Stimulated activated CD4-positive, alpha-beta T cell treated with anti-CD3 and anti-CD28 coated beads, Interleukin-1b, Interleukin-23, amount 100 ng/mL, for 4 hours (primary cell): ENCODE results near the gene DEDD.

ENCODE experiments used
- DNase-seq, 2 donors: peaks; one replicate each; pipeline ENCODE4 v3.0.0-alpha.2; 2020; ENCODE audit warnings: low read depth in 2 of 2

DEDD gene

DNA sequence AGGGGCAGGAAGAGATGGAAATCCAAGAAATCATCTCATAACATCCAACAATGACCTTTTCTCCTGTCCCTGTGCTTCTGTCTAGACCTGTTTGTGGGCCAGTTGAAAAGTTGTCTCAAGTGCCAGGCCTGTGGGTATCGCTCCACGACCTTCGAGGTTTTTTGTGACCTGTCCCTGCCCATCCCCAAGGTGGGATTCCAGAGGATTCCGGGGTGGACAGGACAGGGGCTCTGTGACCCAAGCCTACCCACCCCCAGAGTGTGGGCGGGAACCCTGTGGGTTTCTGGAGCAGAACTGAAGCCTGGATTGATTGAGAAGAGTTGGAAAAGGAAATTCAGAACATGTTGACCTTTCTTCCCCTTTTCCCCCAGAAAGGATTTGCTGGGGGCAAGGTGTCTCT, 31.3 kb upstream of the DEDD start:
- no peak for DNase-seq

DNA sequence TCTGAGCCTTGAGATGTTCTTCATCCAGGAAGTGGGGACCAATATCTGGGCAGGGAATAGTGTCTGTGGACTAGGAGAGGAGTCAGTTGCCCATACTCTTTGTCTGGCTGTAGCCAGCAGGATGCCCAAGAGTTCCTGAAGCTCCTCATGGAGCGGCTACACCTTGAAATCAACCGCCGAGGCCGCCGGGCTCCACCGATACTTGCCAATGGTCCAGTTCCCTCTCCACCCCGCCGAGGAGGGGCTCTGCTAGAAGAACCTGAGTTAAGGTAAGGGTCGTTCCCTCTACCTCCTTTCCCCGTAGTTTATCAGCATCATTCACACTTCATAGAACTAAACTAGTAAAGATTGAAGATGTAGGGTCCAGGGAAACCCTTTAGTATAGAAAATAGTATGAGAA, 30.3 kb upstream of the DEDD start:
- DNase-seq, result no peak

DNA sequence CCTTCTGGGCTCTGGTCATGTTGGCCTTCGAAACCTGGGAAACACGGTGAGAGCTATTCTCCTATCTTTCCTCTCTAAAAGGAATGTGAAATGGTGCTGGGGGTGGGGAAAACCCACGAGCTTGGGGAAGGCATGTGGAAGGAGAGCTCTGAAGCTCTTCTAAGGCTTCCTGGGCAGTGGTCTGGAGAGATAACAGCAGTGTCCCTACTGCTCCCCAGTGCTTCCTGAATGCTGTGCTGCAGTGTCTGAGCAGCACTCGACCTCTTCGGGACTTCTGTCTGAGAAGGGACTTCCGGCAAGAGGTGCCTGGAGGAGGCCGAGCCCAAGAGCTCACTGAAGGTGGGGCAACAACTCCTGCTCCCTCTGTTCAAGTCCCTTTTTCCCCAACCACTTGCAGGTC, 29.6 kb upstream of the DEDD start:
- no peak for DNase-seq

- DNase-seq, result no peak
These were observed 29.2 kb upstream of the DEDD start for GRCh38 chr1:161161652-161162051.

GRCh38 chr1:161160671-161161145, 28.2 kb upstream of the DEDD start:
- DNase-seq, result no peak

DNA sequence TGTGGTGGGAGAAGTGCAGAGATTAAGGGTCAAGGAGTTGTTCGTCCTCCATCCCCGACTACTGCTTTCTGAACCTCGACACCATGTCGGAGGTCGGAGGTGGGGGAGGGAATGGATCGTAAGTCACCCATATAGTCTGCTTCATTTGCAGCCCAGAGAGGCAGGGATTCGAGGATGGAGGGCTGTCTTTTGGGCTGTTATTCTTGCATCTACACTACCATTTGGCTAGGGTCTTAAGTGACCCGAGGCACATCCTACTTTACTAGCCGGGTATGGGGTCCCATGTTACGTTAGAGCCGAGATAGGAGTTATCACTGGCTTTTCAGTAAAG, 27.4 kb upstream of the DEDD start:
- no peak for DNase-seq

- DNase-seq, result peak; percentile 85 to 87
These were observed 26.8 kb upstream of the DEDD start, which contains the start of gene USP21 for GRCh38 chr1:161159087-161159912. USP21 (plus strand) TSS chr1:161159500; CDS start chr1:161160641, 1,141 bp downstream.

- no peak for DNase-seq
These were observed 26.0 kb upstream of the DEDD start for GRCh38 chr1:161158316-161159010.

- DNase-seq, result no peak
These were observed 25.4 kb upstream of the DEDD start for GRCh38 chr1:161157867-161158266.

DNA sequence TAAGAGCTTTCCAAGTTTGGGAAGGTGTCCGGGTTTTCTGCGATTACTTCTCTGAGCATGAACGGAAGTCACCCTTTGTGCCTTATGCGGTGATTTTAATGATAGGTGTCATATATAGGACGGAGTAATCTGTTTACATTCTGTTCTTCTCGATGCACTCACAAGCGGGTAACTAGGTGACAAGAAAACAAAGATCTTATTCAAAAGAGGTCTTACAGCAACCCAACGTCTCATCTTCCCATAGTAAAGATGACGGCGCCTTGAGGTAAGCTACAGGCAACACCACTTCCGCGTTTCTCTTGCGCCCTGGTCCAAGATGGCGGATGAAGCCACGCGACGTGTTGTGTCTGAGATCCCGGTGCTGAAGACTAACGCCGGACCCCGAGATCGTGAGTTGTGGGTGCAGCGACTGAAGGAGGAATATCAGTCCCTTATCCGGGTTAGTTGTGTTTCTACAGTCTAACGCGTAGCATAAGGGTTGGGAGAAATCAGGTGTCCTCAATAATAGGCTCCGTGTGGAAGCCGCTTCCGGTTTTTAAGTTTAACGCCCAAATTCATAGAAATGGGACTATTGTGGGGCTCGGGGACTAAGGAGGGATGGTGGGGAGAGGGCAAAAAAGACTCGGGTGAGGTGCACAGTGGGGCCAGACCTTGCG, 21.3 kb upstream of the DEDD start, which contains the start of gene UFC1:
UFC1 (plus strand) TSS at position 297 of the 656 bp plus-strand sequence; CDS start at position 317, 20 bp downstream.
- peak; percentile 56 to 67 for DNase-seq

DNA sequence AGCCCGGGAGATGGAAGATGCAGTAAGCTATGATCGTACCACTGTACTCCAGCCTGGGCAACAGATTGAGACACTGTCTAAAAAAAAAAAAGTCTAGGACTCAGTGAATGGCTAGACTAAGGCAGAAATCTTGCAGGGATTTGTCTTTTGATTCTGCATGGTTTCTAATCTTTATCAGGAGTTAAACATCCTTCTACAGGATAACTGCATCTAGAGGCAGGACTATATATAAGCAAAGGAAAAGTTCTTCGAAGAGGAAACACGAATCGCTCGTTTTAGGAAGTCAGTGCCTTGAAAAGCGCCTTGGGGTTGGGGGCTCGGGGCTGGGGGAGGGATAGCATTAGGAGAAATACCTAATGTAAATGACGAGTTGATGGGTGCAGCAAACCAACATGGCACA, 20.7 kb upstream of the DEDD start:
- no peak for DNase-seq

GRCh38 chr1:161145832-161146231, 13.4 kb upstream of the DEDD start:
- DNase-seq, result no peak

DNA sequence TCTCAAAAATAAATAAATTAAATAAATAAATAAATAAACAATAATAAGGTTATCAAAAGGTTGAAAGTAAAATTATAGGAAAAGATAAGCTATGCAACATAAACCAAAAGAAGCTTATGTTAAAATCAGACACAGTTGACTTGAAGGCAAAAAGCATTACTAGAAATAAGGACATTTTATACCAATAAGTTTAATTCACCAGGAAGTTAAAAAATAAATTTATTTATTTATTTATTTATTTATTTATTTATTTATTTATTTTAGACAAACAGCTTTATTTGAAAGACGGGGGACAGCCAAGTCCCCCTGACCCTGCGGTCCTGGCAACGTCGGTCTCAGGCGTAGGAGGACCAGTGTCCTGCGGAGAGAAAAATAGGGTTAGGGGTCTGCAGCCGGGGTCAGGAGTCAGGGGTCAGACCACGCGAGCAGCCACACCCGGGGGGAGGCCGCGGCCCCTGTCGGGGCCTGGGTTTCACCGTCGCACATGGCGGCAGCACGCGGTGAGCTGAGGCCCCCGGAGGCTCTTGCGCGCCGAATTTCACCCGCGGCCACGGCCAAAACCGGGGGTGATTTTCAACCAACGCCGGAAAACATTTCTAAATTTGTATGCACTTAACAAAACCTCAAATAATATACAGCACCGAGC, 8.4 kb upstream of the DEDD start:
- no peak for DNase-seq

DNA sequence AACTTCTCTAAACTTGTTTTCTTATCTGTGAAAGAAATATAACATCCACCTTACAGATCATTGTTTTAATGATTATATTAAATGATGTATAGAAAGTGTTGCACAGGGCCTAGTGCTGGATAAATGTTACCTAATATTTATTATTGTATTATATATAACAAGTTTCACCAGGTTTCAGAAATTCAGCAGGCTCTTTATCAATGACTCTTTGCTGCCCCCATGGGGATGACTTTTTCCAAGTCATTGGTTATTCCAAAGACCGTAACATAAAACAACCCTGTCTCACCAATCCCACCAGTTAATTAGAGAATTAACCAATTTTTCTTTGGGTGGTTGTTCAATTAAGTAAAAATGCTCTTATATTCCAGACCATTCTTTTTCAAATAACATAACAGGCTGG, 7.3 kb upstream of the DEDD start:
- peak in 1 of 2 donors; percentile 52 for DNase-seq

GRCh38 chr1:161138431-161138830, 6.0 kb upstream of the DEDD start:
- DNase-seq, result no peak

DNA sequence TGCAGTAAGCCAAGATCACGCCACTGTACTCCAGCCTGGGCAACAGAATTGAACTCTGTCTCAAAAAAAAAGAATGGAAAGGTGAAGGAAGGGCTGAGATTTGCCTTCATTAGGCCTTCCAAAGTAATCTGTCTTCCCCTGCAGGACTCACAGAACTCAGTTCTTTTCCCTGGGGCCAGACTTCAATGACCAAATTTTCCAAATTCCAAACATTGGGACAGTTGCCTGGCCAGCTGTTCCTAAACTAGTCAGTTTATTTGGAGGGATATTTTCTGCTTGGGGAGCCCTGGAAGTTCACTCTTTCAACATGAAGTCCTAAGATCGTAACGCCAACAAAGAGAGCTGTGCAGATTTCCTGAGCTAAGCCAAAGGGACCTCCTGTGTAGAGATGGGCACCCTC, 5.4 kb upstream of the DEDD start:
- DNase-seq, result no peak

DNA sequence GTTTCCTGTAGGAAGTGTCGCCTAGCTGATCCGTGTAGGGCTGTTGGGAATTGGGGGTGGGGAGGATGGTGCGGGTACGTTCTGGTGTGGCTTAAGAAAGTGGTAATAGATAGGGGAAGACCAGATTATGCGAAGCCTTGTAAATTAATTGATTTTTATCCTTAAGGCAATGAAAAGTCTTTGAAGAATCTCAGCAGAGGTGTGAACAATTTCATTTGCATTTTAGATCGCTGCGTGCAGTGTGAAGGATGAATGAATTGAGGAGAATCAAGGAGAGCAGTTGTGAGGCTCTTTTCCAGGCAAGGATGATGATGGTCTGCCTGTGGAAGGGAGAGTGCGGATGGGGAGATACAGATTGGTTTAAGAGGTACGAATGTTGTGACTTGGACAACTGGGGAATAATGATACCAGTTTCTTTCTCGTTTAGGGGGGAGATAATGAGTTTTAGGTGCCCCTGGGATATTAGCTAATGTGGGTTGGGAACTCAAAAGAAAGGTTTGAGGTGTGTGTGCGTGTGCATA, 813 bp upstream of the DEDD start:
- no peak for DNase-seq

GRCh38 chr1:161131523-161132409, 701 bp downstream of the DEDD start:
- DNase-seq, result no peak

DNA sequence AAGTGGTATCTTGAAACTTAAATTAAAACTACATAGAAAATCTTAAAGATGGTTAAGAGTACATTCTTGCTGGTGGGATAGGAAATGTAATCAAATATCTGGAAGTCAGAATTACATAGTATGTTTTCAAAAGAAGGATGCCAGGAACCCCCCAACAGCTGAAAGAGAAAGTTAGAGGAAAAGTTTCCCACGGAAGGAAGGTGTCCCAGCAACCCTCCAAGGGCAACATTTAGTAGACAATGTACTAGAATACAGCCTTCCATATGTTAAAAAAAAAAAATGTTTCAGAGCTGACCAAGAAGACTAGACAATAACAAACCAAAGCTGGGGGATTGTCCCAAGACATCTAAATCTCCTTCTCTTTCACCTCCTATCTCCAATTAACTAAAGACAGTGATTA, 2.2 kb downstream of the DEDD start:
- DNase-seq, result no peak

GRCh38 chr1:161128591-161129420, 3.7 kb downstream of the DEDD start:
- no peak for DNase-seq
